ENCODE results near the gene UBASH3A.

Gene UBASH3A

DNA sequence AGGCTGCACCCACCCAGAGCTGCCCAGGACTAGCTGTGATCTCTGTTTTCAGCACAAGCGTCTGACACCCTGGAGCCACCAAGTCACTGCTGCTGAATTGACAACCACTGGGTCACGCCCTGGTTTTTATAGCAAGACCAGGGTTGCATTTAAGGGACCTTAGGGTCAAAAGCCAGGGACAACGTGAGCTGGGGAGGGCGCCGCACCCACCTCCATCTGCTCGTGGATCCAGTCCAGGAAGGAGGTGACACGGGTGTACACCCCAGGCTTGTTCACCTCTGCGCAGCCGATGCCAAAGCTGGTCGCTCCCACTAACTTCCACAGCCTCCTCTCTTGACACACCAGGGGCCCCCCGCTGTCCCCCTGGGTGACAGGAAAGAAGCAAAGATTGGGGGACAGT is 28.2 kb upstream of the UBASH3A start:
- FAIRE-seq: no peak

DNA sequence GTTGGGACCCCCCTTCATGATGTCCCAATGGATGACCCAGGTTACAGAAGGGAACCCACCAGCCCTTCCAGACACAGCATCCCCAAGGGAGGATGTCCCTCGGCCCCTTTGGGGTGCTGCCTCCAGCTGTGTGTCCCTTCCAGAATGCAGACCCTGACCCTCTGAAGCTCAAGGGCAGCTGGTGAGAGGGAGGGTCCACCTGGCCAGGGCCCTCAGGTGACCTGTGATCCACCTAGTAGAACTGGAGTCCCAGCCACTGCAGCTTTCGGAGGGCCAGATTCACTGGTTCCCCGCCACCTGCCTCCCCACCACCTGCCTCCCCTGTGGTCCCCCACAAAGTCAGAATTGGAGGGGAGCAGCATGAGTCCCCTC is 27.8 kb upstream of the UBASH3A start:
- FAIRE-seq: no peak

DNA sequence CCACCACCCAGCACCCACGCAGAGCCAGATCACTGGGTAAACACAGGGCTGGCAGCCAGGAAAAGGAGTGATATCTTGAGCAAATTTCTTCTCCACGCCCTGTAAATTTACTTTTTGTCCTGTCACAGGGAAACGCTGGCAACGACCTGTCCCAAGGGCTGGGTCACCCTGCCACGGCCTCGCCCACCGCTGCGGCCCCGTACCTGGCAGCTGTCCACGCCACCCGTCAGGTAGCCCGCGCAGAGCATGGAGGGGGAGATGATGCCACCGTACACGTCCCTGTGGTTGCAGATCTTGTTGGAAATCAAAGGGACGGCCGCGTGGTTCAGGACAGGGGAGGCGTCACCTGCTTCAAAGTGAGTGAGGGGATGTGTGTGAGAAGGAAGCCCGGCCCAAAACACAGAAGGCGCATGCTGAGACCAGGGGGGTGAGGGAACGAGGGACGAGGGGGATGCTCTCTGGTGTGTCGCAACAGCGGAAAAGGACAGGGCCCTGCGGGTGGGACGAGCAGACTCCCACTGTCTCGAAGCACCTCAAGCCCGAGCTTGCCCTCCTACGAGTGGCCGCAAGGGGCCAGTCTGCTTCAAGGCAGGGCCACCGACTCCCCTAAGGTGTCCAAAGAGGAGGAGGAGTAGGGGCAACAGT is 27.2 kb upstream of the UBASH3A start:
- FAIRE-seq: no peak

DNA sequence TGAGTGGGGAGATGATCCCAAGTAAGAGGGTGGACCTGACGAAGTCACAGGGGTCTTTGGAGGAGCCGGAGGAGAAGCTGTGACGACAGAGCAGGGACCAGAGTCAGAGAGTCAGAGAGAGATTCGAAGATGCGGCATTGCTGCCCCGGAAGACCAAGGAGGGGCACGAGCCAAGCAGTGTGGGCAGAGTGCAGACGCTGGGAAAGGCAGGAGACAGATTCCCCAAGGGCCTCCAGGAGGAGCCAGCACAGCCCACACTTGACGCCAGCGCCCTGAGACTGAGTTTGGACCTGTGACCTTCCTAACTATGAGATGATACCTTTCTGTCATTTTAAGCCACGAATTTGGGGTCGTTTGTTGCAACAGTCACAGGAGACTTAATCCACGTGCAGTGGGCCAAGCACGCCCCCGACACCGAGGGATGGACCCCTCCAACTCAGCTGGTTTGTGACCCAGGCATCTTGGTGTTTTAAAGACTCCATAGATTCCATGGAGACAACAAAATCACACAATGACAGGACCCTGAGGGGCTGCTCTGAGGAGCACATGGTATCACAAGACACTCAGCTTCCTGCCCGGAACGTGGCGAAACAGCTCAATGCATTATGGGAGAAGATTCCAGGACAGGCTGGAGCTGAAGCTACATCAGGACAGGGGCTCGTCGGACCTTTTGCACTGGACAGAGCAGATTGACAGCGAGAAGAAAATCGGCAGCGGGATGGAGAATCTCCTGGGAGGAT is 26.3 kb upstream of the UBASH3A start:
- no peak for FAIRE-seq

DNA sequence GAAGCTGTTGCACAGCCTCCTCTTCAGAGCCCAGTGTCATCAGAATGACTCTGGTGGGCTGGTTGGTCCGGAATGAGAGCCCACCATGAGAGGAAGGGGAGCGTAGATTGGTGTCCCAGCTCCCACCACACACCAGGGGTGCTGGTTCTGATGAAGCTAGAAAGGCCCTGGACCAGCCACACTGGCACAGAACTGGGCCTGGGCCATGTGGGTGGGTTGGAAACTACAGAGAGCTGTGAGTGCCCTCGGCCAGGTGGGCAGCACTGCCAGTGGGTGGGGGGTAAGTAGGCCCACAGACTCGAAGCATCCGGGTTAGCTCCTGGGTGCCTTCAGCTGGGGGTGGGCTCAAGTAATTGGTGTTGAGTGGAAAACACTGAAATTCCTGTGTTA is 25.8 kb upstream of the UBASH3A start:
- no peak for FAIRE-seq

DNA sequence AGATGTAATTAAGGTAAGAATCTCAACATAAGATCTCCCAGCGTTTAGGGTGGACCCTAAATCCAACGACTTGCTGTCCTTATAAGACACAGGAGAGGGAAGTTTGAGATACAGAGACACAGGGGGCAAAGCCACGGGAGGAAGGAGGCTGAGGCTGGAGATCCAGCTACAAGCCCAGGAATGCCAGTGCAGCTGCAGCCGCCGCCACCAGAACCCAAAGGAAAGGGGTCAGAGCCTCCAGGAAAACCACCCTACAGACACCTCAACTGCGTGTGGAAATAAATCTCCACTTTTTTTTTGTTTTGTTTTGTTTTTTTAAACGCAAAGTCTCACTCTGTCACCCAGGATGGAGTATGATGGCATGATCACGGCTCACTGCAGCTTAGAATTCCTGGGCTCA is 25.3 kb upstream of the UBASH3A start:
- no peak for FAIRE-seq

DNA sequence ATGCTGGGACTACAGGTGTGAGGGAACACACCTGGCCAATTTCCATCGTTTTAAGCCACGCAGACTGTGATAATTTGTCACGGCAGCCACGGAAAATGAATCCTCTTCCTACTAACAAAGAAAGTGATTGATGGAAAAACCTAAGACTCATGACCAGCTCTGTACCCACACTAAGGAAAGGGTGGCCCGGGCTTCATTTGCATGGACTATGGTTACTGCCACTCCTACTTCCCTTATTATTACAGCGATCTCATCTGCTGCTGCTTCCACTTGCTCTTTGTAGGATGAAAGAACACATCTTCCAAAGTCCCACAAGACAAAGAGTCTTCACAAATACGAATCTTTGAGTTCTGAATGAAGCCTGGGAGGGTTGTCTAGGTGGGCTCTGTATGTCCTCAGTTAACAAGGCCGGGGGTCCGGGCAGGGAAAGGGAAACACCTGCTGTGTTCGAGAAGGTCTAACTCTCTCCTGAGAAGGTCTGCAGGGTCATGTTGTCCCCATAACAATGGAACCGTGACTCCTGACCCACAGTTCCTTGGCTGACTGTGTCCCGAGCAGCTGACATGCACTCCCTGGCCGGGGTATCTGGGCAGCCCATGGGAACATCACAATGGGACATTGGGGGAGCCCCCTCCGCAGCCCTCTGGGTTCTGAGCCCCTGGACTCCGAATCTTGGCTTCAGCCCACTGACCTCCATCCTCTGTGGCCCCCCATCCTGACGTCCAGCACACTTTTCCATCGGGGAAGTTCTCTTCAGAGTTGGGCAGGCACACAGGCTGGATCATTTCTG is 24.1 kb upstream of the UBASH3A start:
- FAIRE-seq: no peak

DNA sequence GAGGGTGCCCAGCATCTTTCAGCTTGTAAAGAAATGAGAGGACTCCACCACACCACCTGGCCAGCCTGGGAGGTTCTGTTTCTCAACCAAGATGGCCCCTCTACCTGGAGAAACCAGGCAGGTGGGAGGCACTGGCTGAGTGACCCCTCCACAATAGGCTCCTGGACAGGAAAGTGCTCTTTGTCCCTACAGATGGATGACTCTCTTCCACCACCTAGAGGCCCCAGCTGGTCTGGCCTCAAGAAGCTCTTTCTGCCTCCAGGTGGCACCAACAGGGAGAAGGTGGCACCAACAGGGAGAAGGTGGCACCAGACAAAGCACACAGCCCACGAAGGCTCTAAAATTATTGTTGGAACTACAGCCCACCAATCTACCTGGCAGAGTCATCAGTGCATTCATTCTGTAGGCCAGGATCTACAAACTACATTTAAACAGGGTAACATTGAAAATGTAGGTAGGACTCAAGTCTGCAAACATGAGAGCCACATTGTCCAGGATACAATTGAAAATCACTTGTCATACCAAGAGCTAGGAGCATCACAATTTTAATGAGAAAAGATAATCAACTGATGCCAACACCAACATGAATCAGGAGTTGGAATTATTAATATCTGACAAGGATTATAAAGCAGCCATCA is 22.2 kb upstream of the UBASH3A start:
- no peak for FAIRE-seq

DNA sequence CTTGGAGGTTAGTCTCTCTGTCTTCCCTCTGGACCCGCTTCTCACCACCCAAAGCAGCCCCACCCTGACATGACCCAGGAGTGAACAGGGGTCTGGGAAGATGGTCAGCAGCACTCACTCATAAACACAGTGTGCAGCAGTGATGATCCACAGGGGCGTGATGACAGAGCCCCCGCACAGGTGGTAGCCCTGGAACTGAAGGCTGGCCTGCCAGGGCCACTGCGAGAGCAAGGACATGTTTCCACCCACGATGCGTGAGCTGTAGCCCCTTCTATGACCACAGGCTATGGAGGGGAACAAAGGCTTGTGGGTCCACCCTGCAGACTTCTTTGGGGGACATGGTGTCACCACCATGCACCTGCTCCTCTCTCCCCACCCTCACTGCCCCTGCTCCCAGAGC is 20.8 kb upstream of the UBASH3A start:
- no peak for FAIRE-seq

DNA sequence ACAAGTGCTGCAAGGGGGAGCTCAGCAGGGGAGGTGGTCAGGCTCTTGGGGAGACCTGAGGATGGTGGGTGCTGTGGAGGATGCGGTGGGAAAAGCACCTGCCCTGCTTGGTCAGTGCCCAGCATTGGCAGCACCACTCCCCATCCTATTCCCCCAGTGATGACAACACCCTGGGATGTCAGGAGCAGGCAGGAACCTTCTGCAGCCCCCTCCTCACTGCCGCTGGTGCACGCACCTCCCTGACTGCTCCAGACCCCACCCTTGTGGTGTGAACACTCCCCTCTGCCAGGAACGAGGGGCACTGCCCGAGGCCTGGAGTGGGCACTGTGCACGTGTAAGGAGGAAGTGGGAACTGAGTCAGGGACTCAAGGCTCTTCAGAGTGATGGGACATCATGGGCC is 20.4 kb upstream of the UBASH3A start:
- no peak for FAIRE-seq

DNA sequence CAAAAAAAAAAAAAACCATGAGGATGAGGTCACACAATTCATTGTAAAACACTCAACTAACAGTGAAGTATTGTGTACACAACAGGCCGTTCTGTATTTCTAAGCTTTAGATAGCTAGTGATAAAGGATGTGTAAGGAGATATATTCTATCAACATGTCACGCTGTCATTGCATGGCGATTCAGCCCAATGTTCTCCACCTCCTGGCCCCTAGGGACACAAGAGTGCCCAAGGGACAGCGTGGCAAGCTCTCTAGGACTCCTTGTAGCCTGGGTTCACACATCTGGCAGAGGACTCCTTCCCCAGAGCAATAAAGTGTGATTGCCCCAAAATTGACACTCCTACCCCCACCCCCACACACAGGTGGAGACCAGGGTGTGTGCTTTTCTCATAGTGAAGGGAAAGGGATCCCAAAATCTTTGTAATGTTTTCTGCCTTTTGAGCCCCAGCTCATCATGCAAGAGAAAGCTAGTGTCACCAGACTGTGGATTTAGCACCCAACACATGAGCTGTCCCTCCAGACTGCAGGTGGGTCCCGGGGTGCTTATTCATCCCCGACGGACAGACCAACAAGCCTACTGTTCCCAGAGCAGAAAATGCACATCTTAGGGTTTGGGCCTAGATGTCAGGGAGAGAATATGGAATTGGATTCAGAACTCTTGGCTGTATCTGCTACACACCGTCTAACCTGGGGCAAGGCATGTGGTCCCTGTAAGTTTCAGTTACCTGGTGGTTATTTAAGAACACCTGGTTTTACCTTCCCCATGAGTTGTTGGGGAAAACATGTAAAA is 19.4 kb upstream of the UBASH3A start:
- no peak for FAIRE-seq

DNA sequence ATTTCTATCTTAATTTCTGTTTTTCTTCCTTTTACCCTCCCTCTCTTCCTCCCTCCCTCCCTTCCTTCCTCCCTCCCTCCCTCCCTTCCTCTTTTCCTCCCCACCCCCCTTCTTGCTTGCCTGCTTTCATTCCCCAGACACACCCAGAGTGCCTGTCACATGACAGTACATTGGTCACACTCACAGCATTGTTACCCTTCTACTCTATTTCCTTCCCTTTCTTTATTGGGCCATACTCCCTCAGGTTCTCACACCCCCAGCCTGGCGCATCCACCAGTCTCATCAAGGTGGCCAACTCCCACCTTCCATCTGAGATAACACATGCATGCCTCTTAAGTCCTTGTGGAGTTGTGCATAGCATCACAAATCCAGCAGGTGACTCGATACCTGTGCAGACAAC is 18.7 kb upstream of the UBASH3A start:
- no peak for FAIRE-seq

DNA sequence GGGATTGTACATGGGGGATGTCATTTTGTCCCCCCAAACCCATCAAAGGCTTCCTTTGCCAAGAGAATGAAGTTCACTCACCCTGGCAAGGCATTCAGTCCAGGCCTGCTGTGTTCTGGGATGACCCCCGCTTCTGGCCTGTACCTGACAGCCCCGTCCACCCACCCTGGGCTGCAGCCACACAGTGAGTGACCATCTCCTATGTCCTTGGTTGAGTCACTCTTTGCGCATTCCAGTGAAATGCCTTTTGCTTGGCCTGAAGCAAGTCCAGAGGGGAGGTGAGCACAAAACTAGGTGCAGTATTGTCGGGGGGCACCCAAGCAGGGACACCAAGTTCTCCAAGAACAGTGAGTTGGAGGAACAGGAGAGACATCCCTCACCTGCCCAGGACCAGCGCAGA is 18.1 kb upstream of the UBASH3A start:
- no peak for FAIRE-seq

DNA sequence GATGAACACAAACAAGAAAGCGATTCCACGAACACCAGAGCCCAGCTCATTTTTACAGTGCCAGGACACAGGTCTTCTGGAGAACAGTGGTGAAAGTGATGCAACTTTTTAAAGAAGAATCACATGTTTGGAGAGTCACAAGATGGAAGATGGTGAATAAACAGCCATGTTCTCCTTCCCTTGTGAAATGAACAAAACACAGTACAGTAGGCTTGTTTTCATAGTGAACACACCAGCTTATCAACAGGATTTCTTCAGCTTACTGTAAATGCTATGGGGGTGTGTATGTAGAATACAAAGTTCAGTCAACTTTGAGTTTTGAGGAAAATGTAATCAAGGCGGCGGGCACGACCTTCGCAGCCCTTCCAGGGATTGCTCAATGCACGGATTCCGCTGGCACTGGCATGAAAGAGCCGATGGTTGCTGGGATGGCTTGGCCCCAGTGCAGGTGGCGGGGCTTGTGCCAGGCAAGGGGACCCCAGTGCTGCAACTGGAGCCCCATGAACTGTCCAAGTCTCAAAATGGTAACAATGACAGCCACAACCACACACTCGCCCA is 17.6 kb upstream of the UBASH3A start:
- no peak for FAIRE-seq

DNA sequence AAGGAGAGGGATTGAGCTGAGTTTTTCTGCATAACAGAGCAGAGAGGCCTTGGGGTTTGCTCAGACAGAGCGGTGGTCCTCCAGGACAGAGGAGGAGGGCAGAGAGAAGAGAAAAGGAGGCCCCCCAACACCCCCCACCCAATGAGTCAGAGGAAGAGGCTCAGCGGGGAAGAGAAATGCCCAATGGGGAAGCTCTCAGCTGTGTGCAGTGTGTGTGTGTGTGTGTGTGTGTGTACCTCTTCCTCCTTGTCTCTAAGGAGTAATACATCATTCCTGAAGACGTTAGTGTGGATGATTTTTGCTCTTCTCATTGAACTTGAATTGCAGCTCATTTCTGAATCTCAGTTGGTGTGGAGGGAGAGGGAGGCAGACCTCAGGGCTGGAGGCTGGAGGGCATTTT is 16.5 kb upstream of the UBASH3A start:
- FAIRE-seq: no peak

DNA sequence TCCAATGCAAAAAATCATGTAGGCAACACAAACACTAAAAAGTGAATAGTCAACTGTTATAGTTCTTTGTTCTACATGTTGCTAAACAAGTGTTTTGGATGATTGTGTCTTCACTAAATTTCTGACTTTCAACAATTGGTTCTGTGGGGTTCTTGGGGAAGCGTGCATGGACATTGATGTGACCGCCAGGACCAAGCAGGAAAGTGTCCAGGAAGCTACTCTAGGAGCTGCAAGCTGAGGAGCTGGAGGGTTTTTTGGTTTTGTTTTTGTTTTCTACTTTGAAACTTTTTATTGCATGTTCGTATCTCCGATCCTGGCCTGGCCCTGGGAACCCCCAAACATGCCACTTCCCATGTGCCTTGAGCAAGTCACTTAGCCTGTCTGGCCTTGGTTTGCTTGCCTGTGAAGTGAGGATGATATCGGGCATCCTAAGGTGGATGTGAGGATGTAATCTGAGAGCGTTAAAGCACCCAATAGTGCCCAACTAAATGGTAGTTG is 15.8 kb upstream of the UBASH3A start:
- no peak for FAIRE-seq

DNA sequence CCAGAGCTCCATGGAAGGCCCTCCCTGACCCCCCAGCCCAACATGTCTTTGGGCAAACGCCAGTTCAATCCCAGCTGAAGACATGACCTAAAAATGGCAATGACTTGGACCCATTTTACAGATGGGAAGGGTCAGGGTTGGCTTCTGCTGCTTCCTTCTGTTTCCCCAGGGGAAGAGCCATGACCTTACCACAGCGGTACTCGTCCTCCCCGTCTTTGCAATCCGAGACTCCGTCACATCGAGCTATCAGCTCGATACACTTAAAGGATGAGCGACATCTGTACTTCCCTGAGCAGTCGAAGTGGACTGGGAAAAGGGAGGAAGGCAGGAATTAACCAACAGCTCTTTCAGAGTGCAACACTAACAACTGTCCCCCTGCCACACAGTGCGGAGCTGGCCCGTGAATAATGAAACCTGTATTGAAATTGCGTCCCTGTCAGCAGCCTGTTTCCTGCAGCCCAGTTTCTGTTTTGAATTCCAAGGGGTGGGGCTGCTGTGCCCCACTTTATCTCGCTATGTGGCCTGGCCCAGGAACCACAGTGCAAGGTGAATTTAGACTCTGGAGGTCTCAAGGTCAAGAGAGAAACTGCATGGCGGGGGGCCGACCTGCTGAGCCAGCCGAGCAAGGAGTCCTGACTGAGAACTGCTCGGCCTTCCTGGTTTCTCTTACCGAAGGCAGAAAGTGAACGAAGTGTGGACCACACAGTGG is 14.8 kb upstream of the UBASH3A start:
- no peak for FAIRE-seq

DNA sequence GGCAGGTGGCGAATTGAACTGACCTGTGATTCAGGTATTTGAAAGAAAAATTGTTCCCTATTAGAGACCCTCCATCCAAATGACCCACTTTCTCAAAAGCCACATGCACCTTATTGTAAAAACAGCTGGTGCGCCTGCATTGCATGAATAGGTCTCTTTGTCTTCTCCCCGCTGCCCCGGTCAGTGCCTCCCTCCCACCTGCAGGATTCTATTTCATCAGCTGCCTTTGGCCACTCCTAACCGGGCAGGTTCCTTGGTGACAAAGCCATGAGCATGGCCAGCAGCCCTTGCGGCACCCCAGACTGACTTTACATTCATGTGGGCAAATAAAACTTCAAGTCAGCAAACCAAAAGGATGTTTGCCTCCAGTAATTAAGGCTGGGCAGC is 14.3 kb upstream of the UBASH3A start:
- no peak for FAIRE-seq

DNA sequence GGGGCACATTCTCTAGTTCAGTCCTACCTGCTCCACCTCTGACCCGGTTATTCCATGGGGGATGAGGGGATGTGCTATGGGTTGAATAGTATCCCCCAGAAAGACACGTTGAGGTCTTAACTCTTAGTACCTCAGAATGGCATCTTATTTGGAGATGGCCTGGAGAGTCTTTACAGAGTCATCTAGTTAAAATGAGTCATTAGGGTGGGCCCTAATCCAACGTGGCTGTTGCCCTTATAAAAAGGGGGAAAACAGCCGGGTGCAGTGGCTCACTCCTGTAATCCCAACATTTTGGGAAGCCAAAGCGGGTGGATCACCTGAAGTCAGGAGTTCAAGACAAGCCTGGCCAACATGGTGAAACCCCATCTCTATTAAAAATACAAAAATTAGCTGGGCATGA is 13.5 kb upstream of the UBASH3A start:
- FAIRE-seq: no peak

DNA sequence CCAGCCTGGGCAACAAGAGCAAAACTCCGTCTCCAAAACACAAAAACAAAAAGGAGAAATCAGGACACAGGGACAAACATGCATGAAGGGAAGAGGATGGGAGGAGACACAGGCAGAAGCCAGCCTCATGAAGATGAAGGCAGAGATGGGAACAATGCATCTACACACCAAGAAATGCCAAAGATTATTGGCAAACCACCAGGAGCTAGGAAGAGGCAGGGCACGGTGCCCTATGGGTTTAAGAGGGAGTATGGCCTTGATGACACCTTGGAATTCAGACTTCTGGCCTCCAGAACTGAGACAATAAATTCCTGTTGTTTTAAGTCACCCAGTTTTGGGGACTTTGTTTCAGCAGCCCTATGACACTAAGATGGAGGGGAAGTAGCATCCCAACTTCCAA is 13.0 kb upstream of the UBASH3A start:
- FAIRE-seq: no peak

DNA sequence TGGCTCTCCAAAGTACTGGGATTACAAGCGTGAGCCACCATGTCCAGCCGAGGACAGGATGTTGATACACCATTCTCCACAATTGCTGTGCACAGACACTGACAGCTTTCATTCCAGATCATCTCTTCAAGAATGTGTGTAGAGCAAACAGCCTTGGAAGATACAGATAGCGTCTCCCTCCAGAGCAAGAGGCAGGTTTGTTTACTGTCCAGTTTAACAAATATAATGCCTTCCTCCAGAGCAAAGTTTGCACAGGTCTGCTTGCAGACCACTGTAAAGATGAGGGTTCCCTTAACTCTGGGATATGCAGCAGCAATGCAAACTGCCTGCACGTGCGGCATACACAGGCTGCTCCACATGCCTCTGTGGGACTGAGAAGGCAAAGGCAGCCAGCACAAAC is 12.4 kb upstream of the UBASH3A start:
- no peak for FAIRE-seq
